Gastrocnemius medialis (tissue), 4 donors: ENCODE results near the gene FPGT.

Experiments used
- POLR2A ChIP-seq, 2 donors: fragments of 450-650 bp; IDR thresholded peaks; one replicate each; pipeline ENCODE4 v1.6.1; 2017; ENCODE audit warnings: antibody characterized with exemption in 2 of 2, mild to moderate bottlenecking in 2 of 2, moderate library complexity in 2 of 2
- TF ChIP-seq, protein P1 (sequence below), 5 experiments: fragments of 450-650 bp in 3 of 5; fragments of 200-600 bp in 2 of 5; sonication (generic) in 2 of 5; IDR thresholded peaks in 4 of 5; conservative IDR thresholded peaks in 1 of 5; 1 replicate in 4 of 5; 2 replicates in 1 of 5; pipeline ENCODE4 v1.5.1; 2016 to 2019; ENCODE audit warnings: antibody characterized with exemption in 5 of 5, mild to moderate bottlenecking in 3 of 5, moderate library complexity in 3 of 5

GRCh38 chr1:74223453-74223852 is 25.4 kb downstream of the FPGT start:
- TF ChIP-seq, protein P1, sequence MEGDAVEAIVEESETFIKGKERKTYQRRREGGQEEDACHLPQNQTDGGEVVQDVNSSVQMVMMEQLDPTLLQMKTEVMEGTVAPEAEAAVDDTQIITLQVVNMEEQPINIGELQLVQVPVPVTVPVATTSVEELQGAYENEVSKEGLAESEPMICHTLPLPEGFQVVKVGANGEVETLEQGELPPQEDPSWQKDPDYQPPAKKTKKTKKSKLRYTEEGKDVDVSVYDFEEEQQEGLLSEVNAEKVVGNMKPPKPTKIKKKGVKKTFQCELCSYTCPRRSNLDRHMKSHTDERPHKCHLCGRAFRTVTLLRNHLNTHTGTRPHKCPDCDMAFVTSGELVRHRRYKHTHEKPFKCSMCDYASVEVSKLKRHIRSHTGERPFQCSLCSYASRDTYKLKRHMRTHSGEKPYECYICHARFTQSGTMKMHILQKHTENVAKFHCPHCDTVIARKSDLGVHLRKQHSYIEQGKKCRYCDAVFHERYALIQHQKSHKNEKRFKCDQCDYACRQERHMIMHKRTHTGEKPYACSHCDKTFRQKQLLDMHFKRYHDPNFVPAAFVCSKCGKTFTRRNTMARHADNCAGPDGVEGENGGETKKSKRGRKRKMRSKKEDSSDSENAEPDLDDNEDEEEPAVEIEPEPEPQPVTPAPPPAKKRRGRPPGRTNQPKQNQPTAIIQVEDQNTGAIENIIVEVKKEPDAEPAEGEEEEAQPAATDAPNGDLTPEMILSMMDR (IDR thresholded peaks at IDR 0.05 in 4 of 5, conservative IDR thresholded peaks at IDR 0.05 in 1 of 5), result no peak
- TF ChIP-seq POLR2A (IDR thresholded peaks at IDR 0.05), result no peak
